Measurements from ENCODE around the gene TMEM256. TPM values are rescaled to one million over a fixed set of nuclear protein-coding genes. Genes with fewer than 3 reads are reported as not detected.

TMEM256 gene
- total RNA-seq, 2 experiments from 2014 or later, result 87.0 to 88.5 TPM

- intact Hi-C loops (cut with micrococcal nuclease), result no loop called here
- no peaks in the 10 kb centered on the region for H3K36me3 Mint-ChIP-seq
- no peaks in the 10 kb centered on the region for H3K9me3 Mint-ChIP-seq
- no peak for DNase-seq
- no peaks in the 10 kb centered on the region for H3K4me1 Mint-ChIP-seq (ENCODE audit: low read depth)
- H3K27me3 Mint-ChIP-seq, result peaks cover 2% of the 10 kb centered on the region
- ChIA-PET CTCF (no interaction called here), POLR2A (no interaction called here)
- no peak within 1 kb of the TSS for H3K4me3 Mint-ChIP-seq
- H3K27ac Mint-ChIP-seq, result no peak within 1 kb of the TSS
These were observed 24.7 kb upstream of the TMEM256 start, which contains the start of gene SPEM3 for GRCh38 chr17:7428557-7428956. TSS of gene SPEM3 (plus strand) at chr17:7428857. CDS start at chr17:7428903, 46 bp downstream.

- H3K9me3 Mint-ChIP-seq, result no peaks in the 10 kb centered on the region
- no peak overlapping the region for H3K27ac Mint-ChIP-seq
- ChIA-PET CTCF (no interaction called here), POLR2A (no interaction called here)
- no peaks in the 10 kb centered on the region for H3K4me1 Mint-ChIP-seq (ENCODE audit: low read depth)
- H3K4me3 Mint-ChIP-seq, result no peak overlapping the region
- H3K27me3 Mint-ChIP-seq, result peaks cover 2% of the 10 kb centered on the region
- no peaks in the 10 kb centered on the region for H3K36me3 Mint-ChIP-seq
- DNase-seq, result no peak
- intact Hi-C loops (cut with micrococcal nuclease), result no loop called here
These were observed 23.7 kb upstream of the TMEM256 start for GRCh38 chr17:7427549-7427948.

GRCh38 chr17:7426896-7427489 is 23.1 kb upstream of the TMEM256 start:
- Mint-ChIP-seq H3K36me3 (no peaks in the 10 kb centered on the region), H3K9me3 (no peaks in the 10 kb centered on the region), H3K27me3 (peaks cover 2% of the 10 kb centered on the region), H3K27ac (no peak overlapping the region), H3K4me3 (no peak overlapping the region), H3K4me1 (ENCODE audit: low read depth) (no peaks in the 10 kb centered on the region)
- CTCF ChIA-PET, result no interaction called here
- intact Hi-C loops (cut with micrococcal nuclease), result no loop called here
- POLR2A ChIA-PET, result no interaction called here
- no peak for DNase-seq

GRCh38 chr17:7426203-7426863 is 22.4 kb upstream of the TMEM256 start:
- ChIA-PET POLR2A (no interaction called here), CTCF (no interaction called here)
- Mint-ChIP-seq H3K4me1 (ENCODE audit: low read depth) (no peaks in the 10 kb centered on the region), H3K36me3 (no peaks in the 10 kb centered on the region), H3K4me3 (no peak overlapping the region), H3K27me3 (peaks cover 2% of the 10 kb centered on the region), H3K27ac (no peak overlapping the region), H3K9me3 (no peaks in the 10 kb centered on the region)
- DNase-seq, result no peak
- intact Hi-C loops (cut with micrococcal nuclease), result no loop called here

- no peaks in the 10 kb centered on the region for H3K9me3 Mint-ChIP-seq
- H3K4me3 Mint-ChIP-seq, result no peak overlapping the region
- POLR2A ChIA-PET, result no interaction called here
- no peak for DNase-seq
- H3K27me3 Mint-ChIP-seq, result peaks cover 2% of the 10 kb centered on the region
- no peak overlapping the region for H3K27ac Mint-ChIP-seq
- intact Hi-C loops (cut with micrococcal nuclease), result no loop called here
- CTCF ChIA-PET, result interaction anchor here (1.5 kb wide), 2 partner anchors 11 to 69 kb away, joined by 4 read pairs; no protein-coding TSS in a partner anchor
- no peaks in the 10 kb centered on the region for H3K4me1 Mint-ChIP-seq (ENCODE audit: low read depth)
- no peaks in the 10 kb centered on the region for H3K36me3 Mint-ChIP-seq
These were observed 21.9 kb upstream of the TMEM256 start for GRCh38 chr17:7425756-7426155.

DNA sequence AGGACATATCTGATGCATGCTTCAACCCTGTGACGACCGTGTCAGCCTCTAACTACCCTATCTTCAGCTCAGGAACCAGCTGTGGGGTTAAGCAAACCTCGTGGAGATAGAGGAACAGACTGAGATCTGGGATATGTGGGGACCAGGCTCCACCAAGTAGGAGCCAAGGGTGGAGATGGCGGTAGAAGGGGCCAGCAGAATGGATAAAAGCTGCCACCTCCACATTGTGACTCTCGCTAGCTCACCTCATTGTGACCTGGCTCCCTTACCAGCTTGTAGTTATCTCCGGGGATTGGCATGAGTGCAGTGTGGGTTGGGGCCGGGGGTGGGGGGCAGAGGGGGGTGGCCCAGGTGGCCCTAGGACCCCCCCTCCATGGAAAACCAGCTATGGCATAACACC is 21.4 kb upstream of the TMEM256 start, which contains the start of gene SPEM2:
Gene SPEM2 (plus strand): TSS at position 301 of the 400 bp plus-strand sequence. CDS start 73 bp downstream, at position 374.
- H3K4me3 Mint-ChIP-seq, result no peak within 1 kb of the TSS
- intact Hi-C loops (cut with micrococcal nuclease), result no loop called here
- H3K27me3 Mint-ChIP-seq, result peaks cover 2% of the 10 kb centered on the region
- DNase-seq, result no peak
- H3K4me1 Mint-ChIP-seq (ENCODE audit: low read depth), result no peaks in the 10 kb centered on the region
- no peak within 1 kb of the TSS for H3K27ac Mint-ChIP-seq
- CTCF ChIA-PET, result interaction anchor here (1.5 kb wide), 2 partner anchors 12 to 69 kb away, joined by 4 read pairs; no protein-coding TSS in a partner anchor
- POLR2A ChIA-PET, result no interaction called here
- H3K36me3 Mint-ChIP-seq, result no peaks in the 10 kb centered on the region
- no peaks in the 10 kb centered on the region for H3K9me3 Mint-ChIP-seq

- no peak for DNase-seq
- no peaks in the 10 kb centered on the region for H3K36me3 Mint-ChIP-seq
- H3K27ac Mint-ChIP-seq, result no peak overlapping the region
- POLR2A ChIA-PET, result no interaction called here
- H3K9me3 Mint-ChIP-seq, result no peaks in the 10 kb centered on the region
- H3K4me3 Mint-ChIP-seq, result no peak overlapping the region
- CTCF ChIA-PET, result no interaction called here
- H3K4me1 Mint-ChIP-seq (ENCODE audit: low read depth), result no peaks in the 10 kb centered on the region
- intact Hi-C loops (cut with micrococcal nuclease), result no loop called here
- H3K27me3 Mint-ChIP-seq, result peaks cover 2% of the 10 kb centered on the region
These were observed 19.8 kb upstream of the TMEM256 start for GRCh38 chr17:7423679-7424078.

GRCh38 chr17:7421186-7421585 is 17.3 kb upstream of the TMEM256 start:
- intact Hi-C loops (cut with micrococcal nuclease), result no loop called here
- DNase-seq, result no peak
- POLR2A ChIA-PET, result no interaction called here
- CTCF ChIA-PET, result interaction anchor here (1.3 kb wide), 1 partner anchor 65 kb away, joined by 4 read pairs; no protein-coding TSS in a partner anchor
- no peak overlapping the region for H3K27ac Mint-ChIP-seq
- H3K27me3 Mint-ChIP-seq, result peaks cover 2% of the 10 kb centered on the region
- no peaks in the 10 kb centered on the region for H3K4me1 Mint-ChIP-seq (ENCODE audit: low read depth)
- no peaks in the 10 kb centered on the region for H3K9me3 Mint-ChIP-seq
- H3K36me3 Mint-ChIP-seq, result no peaks in the 10 kb centered on the region
- no peak overlapping the region for H3K4me3 Mint-ChIP-seq

DNA sequence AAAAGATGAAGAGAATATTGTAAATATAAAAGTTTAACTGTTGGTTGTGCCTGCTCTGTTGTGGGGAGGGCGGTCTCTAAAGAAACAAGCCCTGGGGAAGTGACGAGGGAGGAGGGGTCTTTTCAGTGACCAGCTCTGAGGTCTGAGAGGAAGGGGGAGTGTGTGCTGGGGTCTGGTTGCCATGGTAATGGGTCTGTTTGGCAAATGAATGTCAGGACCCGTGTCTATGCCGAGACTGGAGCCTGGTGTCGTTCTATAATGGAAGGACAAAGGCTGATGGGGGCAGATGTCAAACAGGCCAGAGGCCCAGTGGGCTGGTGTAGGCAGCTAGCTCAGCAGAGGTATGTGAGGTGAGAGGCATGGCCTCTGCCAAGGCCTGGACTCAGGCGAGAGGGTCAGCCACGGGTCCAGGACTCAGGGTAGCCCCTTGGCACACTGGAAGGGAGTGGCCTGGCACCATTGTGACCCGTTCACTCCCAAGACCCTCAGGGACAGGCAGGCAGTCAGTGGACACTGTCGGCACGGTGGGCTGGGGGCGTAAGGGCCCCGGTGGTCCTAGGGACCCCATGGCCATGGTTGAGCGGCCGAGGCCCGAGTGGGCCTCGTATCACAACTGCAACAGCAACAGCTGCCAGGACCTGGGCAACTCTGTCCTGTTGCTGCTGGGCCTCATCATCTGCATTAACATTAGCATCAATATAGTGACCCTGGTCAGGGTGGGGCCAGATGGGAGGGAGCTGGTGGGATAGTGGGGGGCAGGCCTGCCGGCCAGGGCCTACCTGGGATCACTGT is 16.1 kb upstream of the TMEM256 start, which contains the start of gene SPEM1:
Gene SPEM1 (plus strand): TSS at position 506 of the 792 bp plus-strand sequence. CDS start 61 bp downstream, at position 567.
- POLR2A ChIA-PET, result no interaction called here

DNA sequence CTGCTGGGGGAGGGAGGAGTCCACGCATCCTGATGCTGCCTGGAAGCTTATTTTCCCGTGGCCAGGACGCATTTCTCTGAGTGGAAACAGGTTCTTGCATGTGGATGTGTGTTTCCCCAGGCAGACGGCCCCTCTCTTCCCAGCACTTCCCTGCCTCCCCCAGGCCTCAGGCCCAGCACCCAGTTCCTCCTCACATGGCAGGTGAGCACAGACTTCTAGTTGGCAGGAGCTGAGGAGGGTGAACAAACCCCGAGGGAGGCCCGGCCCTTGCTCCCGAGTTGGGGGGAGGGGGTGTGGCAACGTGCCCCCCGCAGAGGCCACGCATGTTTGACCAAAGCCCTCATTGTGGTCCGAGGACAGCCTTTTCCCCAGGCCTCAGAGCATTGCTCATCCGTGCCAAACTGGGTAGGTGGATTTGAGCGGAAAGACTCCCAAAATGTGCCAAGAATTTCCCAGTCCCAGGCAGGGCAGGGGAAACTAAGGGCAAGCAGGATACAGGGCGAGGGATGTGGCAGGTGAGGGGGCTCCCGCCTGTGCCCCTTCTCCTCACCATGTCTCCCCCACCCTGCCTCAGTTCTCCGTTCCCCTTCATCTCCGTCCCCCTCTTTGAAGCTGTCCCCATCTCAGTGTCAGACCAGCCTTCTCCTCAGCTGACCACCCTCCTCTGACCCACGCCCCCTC is 14.7 kb upstream of the TMEM256 start:
- no peak overlapping the region for H3K4me3 Mint-ChIP-seq
- intact Hi-C loops (cut with micrococcal nuclease), result no loop called here
- no peaks in the 10 kb centered on the region for H3K36me3 Mint-ChIP-seq
- no peak for DNase-seq
- no peak overlapping the region for H3K27ac Mint-ChIP-seq
- ChIA-PET CTCF (no interaction called here), POLR2A (no interaction called here)
- H3K9me3 Mint-ChIP-seq, result no peaks in the 10 kb centered on the region
- no peaks in the 10 kb centered on the region for H3K27me3 Mint-ChIP-seq
- no peaks in the 10 kb centered on the region for H3K4me1 Mint-ChIP-seq (ENCODE audit: low read depth)

More for the DNA sequence above, 16.1 kb upstream of the TMEM256 start, which contains the start of gene SPEM1:
- Mint-ChIP-seq H3K27ac (no peak within 1 kb of the TSS), H3K9me3 (no peaks in the 10 kb centered on the region), H3K4me1 (ENCODE audit: low read depth) (no peaks in the 10 kb centered on the region), H3K27me3 (no peaks in the 10 kb centered on the region), H3K4me3 (no peak within 1 kb of the TSS), H3K36me3 (no peaks in the 10 kb centered on the region)
- DNase-seq, result no peak
- CTCF ChIA-PET, result interaction anchor here (1.3 kb wide), 1 partner anchor 64 kb away, joined by 4 read pairs; no protein-coding TSS in a partner anchor
- intact Hi-C loops (cut with micrococcal nuclease), result no loop called here

DNA sequence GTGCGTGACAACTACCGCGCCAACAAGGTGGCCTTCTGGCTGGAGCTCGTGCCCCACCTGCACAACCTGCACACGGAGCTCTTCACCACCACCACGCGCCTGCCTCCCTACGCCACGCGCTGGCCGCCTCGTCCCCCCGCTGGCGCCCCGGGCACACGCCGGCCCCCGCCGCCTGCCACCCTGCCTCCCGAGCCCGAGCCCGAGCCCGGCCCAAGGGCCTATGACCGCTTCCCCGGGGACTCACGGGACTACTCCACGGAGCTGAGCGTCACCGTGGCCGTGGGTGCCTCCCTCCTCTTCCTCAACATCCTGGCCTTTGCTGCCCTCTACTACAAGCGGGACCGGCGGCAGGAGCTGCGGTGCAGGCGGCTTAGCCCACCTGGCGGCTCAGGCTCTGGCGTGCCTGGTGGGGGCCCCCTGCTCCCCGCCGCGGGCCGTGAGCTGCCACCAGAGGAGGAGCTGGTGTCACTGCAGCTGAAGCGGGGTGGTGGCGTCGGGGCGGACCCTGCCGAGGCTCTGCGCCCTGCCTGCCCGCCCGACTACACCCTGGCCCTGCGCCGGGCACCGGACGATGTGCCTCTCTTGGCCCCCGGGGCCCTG is 13.3 kb upstream of the TMEM256 start:
- H3K27me3 Mint-ChIP-seq, result no peaks in the 10 kb centered on the region
- ChIA-PET CTCF (interaction anchor here (0.8 kb wide), 1 partner anchor 121 kb away, joined by 3 read pairs; no protein-coding TSS in a partner anchor), POLR2A (no interaction called here)
- H3K4me3 Mint-ChIP-seq, result no peak overlapping the region
- no peak for DNase-seq
- intact Hi-C loops (cut with micrococcal nuclease), result no loop called here
- no peak overlapping the region for H3K27ac Mint-ChIP-seq
- H3K4me1 Mint-ChIP-seq (ENCODE audit: low read depth), result no peaks in the 10 kb centered on the region
- no peaks in the 10 kb centered on the region for H3K36me3 Mint-ChIP-seq
- no peaks in the 10 kb centered on the region for H3K9me3 Mint-ChIP-seq
